ENCODE results near the gene CAMK2N1.
"Not testable (repeated sequence)": the region's sequence is repeated elsewhere in the genome, so short reads cannot be mapped to it uniquely, and the experiment has no call there.

Gene CAMK2N1

DNA sequence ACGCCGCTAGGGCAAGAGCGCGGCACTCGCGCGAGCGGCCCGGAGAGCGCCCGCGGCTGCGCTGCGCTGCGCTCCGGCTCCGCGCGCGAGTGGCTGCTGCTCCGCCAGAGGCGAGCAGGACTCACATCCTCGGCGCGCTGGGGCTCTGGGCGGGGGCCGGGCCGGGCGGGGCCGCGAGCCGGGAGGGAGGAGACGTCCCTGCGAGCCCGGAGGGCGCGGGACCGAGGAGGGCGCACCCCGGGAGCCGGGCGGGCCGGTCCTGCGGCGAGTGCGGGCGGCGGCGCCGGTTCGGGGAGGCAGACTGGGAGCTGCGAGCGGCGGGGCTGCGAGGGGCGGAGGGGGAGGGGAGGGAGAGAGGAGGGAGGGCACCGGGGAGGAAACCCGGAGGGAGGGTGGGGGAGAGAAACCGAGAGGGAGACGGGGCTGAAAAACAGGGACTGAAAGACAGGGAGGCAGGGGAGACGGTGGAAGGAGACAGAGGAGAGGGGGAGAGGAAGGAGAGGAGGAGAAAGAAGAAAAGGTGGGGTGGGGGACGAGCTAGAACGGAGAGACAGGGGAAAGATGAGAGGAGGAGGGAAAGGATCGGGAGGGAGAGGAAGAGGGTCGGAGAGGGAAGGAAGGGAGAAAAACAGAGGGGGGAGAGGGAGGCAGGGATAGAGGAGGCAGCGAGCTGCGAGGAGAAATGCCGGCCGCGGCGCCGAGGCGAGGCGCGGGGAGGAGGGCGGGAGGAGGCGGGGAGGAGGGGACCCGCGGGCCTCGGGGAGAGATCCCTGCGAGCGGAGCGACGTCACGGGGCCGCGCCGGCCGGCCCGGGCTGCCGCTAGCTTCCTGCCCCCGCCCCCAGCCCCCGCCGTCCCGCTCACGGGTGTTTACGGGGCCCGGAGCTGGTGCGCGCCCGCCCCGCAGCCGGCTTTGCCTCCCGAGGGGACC, at the start of gene CAMK2N1:
CAMK2N1 (minus strand) TSS at position 684 of the 930 bp plus-strand sequence. CDS start 831 bp downstream, outside the sequence.
- in situ Hi-C loops (cut with HindIII; ENCODE audit: low pct_ligation_motif_present, low pct_unique_long_range_greater_than_20kb, low sequenced_read_pairs): no loop called here
- peak; percentile 67 for DNase-seq

DNA sequence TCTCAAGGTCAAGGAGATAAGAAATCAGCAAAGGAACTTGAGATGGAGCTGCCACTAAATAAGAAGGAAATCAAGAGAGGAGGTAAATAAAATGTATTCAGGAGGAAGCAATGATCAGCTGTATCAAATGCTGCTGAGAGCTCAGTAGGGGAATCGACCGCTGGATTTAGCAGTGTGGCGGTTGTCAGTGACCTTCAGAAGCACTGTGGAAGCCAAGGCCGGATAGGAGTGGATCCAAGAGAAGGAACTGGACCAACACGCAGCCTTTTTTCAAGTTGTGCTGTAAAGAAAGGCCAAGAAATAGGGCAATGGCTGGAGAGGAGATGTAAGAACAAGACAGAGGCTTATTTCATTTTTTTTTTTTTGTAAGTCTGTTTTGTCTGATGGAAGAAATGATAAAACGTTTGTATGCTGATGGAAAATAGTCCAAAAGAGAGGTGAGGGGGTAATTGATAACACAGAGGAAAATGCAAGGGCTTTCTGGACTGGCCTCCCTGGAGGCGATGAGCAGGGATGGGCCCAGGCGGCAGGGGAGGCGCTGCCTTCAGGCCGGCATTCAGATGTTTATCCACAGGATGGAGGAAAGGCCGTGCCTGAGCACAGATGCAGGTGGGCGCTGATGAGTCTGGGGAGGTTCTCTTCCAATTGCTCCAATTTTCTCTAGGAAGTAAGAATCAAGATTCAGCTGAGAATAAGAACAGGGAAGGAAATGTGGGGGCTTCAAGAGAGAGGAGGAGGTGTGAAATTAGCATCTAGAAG, 48.8 kb upstream of the CAMK2N1 start:
- no peak for DNase-seq
- in situ Hi-C loops (cut with HindIII; ENCODE audit: low pct_ligation_motif_present, low pct_unique_long_range_greater_than_20kb, low sequenced_read_pairs): no loop called here

DNA sequence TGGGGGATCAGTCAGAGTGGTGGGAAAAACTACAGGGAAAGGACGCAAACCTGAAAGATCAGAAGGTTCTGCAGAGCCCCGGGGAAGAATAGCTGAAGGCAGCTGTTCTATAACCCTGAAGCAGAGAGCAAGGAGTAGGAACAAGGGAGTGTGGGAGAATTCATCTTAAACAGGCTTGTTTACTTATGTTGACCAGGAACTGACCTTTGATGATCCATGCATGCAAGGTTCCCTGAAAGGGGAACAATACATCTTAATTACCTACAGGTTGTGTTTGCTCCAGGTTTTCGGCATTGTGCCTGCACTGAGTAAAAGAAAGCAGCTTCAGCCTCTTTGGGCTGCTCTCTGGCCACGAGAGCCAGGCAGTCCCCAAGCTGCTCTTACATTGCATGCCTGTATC, 47.6 kb upstream of the CAMK2N1 start:
- no peak for DNase-seq
- in situ Hi-C loops (cut with HindIII; ENCODE audit: low pct_ligation_motif_present, low pct_unique_long_range_greater_than_20kb, low sequenced_read_pairs): no loop called here

DNA sequence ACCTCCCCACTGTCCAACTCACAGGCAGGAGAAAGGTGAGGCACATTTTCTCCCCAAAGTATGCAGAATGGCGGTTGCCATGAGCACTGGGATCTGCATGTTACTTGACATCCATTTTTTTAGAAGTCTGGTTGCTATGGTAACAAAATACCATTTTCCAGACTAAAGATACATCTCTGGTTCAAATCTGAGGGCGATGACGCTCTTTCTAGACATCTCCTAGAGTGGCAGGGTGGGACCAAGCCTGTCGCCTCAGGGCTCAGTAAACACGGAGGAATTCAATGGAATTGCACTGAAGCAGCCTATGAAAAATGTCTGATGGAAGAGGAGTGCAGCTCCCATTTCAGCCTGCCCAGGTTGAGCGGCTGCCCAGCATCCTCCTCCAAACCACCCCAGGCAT, 44.9 kb upstream of the CAMK2N1 start:
- DNase-seq: no peak
- in situ Hi-C loops (cut with HindIII; ENCODE audit: low pct_ligation_motif_present, low pct_unique_long_range_greater_than_20kb, low sequenced_read_pairs): no loop called here

DNA sequence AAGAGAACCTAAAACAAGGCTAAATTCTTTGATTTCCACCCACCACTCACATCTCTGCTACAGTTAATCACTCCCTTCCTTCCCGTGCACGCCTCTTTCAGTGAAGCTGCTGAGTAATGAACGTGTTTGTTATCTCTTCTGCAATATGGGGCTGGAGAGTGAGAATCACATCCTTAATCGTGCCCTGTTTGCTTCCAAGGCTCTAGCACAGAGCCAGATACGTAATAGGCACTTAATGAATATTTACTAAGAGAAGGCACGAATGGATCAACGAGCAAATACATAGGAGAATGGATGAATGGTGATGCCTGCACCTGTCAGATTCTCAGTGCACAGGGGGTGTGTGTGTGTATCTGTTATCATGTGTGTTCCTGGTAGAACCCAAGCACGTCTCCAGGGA, 44.3 kb upstream of the CAMK2N1 start:
- in situ Hi-C loops (cut with HindIII; ENCODE audit: low pct_ligation_motif_present, low pct_unique_long_range_greater_than_20kb, low sequenced_read_pairs): no loop called here
- no peak for DNase-seq

DNA sequence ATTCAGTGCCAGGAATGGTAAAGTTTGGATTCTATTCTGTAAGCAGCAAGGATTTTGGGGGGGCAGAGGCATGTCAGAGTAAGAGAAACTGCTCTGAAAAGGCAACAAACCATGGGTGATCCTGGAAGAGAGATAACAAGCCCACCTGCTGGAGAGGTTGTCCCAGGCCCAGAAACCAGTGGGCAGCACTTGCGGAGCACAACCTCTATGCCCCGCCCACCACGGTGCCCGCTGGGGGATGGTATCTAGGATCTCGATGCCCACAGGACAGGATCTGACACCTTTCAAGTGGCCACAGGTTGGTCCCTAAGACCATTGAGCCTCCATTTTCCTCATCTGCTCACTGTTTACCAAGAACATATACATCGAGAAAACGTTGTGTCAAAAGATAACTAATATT, 42.2 kb upstream of the CAMK2N1 start:
- in situ Hi-C loops (cut with HindIII; ENCODE audit: low pct_ligation_motif_present, low pct_unique_long_range_greater_than_20kb, low sequenced_read_pairs): no loop called here
- no peak for DNase-seq

DNA sequence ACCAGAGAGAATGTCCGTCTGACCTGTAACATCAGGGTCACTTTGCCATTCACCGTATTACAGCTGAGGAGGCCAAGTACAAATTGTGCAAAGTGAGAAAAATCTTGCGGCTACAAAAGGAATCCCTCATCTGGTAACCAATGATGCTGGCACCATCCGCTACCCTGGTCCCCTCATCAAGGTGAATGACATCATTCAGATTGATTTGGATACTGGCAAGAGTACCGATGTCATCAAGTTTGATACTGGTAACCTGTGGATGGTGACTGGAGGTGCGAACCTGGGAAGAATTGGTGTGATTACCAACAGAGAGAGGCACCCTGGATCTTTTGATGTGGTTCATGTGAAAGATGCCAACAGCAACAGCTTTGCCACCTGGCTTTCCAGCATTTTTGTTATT, 40.3 kb upstream of the CAMK2N1 start:
- no peak for DNase-seq
- in situ Hi-C loops (cut with HindIII; ENCODE audit: low pct_ligation_motif_present, low pct_unique_long_range_greater_than_20kb, low sequenced_read_pairs): no loop called here

DNA sequence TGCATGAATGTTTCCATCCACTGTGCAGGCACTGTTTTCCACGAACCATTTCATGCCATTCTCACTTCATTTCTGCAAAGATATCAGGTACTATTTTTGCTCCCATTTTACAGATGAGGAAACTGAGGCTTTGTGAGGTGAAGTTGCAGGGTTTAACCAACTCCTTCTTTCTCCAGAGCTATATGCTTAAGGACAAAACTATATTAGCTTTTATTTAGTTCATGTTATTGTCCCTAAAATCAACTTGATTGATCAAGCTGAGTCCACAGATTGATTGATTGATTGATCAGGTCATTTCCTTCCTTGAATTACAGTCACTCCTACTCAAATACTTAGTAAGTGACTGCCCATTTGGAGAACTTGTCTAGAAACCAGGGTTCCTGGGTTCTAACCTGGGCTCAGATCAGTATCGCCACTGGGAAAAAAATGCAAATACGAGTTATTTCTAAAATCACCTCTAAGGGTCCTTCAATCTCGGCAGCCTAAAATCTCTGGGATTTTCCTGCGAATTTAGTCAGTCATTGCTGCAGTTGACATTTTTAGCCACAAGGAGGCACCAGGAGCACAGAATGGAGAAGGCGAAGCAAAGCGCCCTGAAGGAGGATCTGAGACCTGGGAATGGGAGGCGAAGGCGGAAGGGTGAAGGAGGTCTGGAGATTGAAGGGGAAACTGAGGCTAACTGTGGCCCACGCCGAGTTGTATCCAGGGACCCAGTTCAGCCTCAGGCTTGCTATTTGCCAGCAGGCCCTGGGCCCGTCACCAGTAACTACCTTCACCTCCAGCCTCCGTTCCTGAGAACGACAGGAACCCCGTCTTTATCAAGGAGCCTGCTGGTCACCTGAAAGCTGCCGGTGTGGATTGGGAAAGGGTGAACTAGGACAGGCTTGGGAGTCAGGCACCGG, 36.2 kb upstream of the CAMK2N1 start:
- in situ Hi-C loops (cut with HindIII; ENCODE audit: low pct_ligation_motif_present, low pct_unique_long_range_greater_than_20kb, low sequenced_read_pairs): no loop called here
- peak; percentile 79 for DNase-seq

DNA sequence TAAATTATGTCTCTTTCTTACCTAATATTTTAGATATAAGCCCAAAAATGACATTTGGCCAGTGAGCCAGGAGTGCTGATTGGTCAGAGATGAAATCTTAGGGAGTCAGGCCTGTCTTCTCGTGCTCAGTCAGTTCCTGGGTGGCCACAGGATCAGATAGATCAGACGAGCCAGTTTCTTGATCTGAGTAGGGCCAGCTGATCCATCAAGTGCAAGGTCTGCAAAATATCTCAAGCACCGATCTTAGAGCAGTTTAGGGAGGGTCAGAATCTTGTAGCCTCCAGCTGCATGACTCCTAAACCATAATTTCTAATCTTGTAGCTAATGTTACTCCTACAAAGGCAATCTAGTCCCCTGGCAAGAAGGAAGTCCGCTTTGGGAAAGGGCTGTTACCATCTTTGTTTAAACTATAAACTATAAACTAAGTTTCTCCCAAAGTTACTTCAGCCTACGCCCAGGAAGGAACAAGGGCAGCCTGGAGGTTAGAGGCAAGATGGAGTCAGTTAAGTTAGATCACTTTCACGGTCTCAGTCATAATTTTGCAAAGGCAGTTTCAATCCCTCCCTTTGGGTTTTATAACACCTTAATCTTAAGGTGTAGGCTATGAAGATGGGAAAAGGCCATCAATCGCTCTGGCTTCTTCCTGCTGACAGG, 33.7 kb upstream of the CAMK2N1 start:
- in situ Hi-C loops (cut with HindIII; ENCODE audit: low pct_ligation_motif_present, low pct_unique_long_range_greater_than_20kb, low sequenced_read_pairs); DNase-seq: not testable (repeated sequence)

DNA sequence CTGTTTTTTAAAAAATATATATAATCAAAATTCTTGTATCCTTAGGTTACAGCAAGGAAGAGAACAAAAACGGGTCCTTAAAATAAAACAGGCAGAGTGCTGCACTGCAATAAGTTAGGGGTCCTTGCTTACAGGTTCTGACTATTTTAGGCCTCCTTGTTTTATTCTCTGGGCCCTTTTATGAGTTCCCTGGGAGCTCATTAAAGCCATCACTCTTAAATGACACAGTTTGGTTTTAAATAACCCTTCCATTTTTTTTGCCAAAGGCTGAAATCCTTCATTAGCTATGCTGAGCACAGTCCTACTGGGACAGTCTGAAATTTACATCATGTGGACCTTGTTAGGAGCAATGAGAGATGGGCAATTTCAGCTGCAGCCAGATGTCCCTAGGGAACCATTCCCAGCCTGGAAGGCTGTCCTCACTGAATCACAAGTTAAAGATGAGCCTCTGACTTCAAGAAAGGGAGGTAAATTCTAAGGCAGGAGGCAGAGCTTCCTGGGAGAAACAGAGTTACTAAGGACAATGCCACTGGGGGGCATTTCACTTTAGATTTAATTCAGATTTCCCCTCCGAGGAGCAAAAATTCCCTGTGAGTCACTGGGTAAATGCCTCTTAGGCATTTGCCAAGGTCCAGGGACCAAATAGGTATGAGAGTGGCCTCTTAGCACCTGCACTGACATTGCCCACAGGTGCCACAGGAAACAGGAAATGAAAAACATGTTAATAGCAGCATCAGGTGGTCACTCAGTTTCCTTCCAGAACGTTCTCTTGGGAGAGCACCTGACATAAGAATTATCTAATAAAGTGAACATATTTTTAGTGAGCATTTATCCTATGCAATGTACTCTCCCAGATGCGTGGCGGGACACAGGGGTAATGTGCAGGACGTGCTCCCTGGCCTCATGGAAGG, 25.8 kb upstream of the CAMK2N1 start:
- in situ Hi-C loops (cut with HindIII; ENCODE audit: low pct_ligation_motif_present, low pct_unique_long_range_greater_than_20kb, low sequenced_read_pairs): no loop called here
- no peak for DNase-seq

DNA sequence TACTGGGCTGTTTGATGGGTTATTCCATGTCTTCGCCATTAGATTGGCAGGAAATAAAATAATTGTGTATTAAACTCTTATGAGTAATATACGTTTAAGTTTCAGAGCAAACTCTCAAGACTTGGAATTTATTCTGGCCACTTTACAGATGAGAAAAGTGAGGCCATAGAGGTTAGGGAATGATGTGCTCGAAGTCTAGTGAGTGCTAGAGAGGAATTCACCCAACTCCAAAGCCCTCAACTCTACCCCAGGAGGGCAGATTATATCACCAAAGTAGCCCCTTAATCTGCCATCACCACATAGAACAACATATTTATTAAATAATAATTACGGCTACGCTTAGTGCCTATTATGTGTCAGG, 22.4 kb upstream of the CAMK2N1 start:
- in situ Hi-C loops (cut with HindIII; ENCODE audit: low pct_ligation_motif_present, low pct_unique_long_range_greater_than_20kb, low sequenced_read_pairs): no loop called here
- DNase-seq: no peak

DNA sequence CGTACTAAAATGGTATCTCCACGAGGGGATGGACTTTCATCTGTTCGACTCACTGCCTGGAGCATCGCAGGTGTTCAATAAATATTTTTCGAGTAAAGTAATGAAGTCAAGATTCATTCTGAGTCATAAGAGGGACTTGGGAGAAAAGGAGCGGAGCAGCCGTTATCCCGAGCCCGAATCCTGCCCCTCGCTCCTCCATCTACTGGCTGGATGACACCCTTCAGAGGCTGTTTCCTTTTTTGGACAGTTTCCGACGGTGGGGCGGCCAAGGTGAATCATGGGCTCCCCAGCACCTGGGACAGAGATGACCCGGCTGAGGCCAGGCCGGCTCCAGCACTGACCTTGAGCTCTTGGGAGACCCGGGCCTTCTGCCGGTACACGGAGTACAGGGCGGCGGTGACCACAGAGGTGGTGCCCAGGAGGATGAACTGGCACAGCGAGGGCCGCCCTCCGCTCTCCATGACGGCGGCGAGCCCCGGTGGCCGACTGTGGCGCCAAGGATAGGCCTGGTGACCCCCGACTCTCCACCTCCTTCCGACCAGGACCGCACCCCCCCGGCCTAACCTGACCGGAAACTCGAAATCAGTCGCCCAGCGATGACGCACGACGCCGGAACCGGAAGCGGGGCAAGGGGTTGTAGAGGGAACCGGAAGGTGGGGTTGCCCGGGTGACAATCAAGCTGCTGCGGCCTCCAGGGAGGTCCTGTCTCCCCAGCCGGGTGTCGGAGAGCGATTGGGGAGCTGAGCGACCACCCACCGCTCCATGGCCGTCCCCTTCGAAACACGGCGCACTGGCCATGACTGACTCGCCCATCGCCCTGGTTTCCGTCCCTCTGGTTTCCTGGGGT, 21.8 kb upstream of the CAMK2N1 start, which contains the start of gene MUL1:
MUL1 (minus strand) TSS at position 588 of the 847 bp plus-strand sequence; CDS start at position 461, 127 bp downstream.
- in situ Hi-C loops (cut with HindIII; ENCODE audit: low pct_ligation_motif_present, low pct_unique_long_range_greater_than_20kb, low sequenced_read_pairs): no loop called here
- peak; percentile 90 for DNase-seq

DNA sequence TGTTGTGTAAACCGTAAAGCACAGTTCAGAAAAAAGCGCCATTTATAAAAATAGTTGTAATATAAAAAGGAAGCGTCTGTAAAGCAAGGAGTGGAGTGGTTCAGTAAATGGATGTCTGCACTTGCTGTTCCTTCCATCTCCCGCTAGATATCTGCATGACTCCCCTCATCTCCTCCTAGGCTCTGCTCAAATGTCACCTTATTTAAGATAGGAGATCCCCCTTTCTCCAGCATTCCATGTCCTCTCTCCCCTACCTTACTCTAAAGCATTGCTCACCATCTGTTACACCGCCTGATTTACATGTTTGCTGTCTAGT, 21.2 kb upstream of the CAMK2N1 start:
- DNase-seq: no peak
- in situ Hi-C loops (cut with HindIII; ENCODE audit: low pct_ligation_motif_present, low pct_unique_long_range_greater_than_20kb, low sequenced_read_pairs): no loop called here

DNA sequence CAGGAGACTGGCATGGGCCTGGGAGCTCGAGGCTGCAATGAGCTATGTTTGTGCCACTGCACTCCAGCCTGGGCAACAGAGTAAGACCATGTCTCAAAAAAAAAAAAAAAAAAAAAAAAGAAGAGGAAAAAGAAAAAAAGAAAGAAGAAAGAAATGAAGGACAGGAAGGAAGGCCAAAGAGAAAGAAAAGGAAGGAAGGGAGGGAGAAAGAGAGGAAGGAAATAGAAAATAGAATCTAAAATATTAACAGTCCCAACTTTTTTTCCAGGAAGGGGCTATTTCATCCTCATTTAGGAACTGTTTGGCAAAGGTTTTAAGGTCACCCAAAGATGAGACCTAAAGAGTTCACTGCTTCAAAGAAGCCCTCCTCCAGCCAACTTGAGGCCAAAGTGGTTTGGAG, 19.5 kb upstream of the CAMK2N1 start:
- DNase-seq: no peak
- in situ Hi-C loops (cut with HindIII; ENCODE audit: low pct_ligation_motif_present, low pct_unique_long_range_greater_than_20kb, low sequenced_read_pairs): no loop called here

DNA sequence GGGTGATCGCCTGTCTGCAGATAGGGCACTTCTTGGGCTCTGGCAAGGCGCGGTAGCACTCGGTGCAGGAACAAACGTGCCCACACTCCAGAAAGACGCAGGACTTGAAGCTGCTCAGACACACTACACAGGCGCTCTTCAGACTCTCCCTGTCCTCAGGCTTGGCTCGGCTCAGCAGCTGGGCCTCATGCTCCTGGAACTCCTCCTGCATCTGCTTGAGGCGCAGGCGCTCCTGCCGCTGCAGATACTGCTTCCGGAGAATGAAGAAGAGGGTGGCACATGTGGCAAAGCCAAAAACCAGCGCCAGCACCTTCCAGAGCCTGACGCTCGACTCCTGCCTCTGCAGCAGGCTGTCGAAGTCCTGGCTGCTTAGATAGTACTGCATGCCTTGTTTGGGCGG, 14.7 kb upstream of the CAMK2N1 start:
- in situ Hi-C loops (cut with HindIII; ENCODE audit: low pct_ligation_motif_present, low pct_unique_long_range_greater_than_20kb, low sequenced_read_pairs): no loop called here
- DNase-seq: no peak

DNA sequence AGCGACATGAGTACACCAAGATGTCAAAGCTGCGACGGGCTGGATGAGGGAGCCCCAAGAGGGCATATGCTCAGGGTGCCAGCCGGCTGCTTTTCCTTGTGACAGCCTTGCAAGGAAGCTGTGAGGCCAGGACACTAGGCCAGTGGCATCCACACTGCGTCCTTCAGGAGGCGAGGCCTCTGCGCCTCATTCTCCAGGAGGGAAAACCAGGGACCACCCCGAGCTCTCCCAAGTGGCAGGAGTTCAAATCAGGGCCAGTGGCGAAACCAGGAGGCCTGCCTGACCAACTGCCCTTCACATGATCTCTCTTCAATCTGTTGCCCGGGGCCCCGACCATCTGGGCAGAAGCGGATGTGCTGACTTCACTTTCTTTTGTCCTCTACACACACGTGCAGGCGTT, 13.7 kb upstream of the CAMK2N1 start:
- DNase-seq: no peak
- in situ Hi-C loops (cut with HindIII; ENCODE audit: low pct_ligation_motif_present, low pct_unique_long_range_greater_than_20kb, low sequenced_read_pairs): no loop called here

DNA sequence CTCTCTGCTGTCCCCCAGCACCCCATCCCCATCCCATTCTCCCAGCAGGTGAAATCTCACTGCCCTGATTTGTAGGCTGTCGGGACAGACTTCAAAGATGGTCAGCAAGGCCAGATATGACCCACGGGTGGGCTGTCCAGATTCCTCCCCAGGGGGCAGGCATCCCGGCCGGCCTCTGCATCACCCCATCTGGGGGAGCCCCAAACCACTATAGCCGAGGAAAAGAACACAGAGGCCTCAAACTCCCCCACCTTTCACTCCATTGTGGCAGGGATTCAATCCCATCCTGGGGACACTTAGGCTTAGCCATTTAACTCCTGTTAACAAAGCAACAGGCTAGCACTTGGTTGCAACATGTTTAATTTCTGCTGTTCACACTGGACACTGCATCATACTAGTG, 13.1 kb upstream of the CAMK2N1 start:
- no peak for DNase-seq
- in situ Hi-C loops (cut with HindIII; ENCODE audit: low pct_ligation_motif_present, low pct_unique_long_range_greater_than_20kb, low sequenced_read_pairs): no loop called here

Data from ACHN (cell line).